Left ventricle myocardium inferior (tissue), 1 donor: ENCODE results near the gene IFT172. TPM values are rescaled to one million over a fixed set of nuclear protein-coding genes. Genes with fewer than 3 reads are reported as not detected.

Experiments
- DNase-seq: peaks from one replicate; pipeline ENCODE4 v3.0.0-alpha.2; 2020
- H3K27ac ChIP-seq: fragments of 200-600 bp; replicated peaks from 2 replicates; pipeline ENCODE4 v1.8.0; 2021
- H3K27me3 ChIP-seq: fragments of 200-600 bp; 2 replicates; pipeline ENCODE4 v1.8.0; 2021; ENCODE audit warnings: low read depth
- H3K36me3 ChIP-seq: fragments of 200-600 bp; 2 replicates; pipeline ENCODE4 v1.8.0; 2021
- H3K4me1 ChIP-seq: fragments of 200-600 bp; 2 replicates; pipeline ENCODE4 v1.8.0; 2021
- H3K4me3 ChIP-seq: fragments of 200-600 bp; 2 replicates; pipeline ENCODE4 v1.8.0; 2021; ENCODE audit warnings: mild to moderate bottlenecking, moderate library complexity
- H3K9me3 ChIP-seq: fragments of 200-600 bp; replicated peaks from 2 replicates; pipeline ENCODE4 v1.8.0; 2021
- intact Hi-C: fragments of 100-400 bp; cut with micrococcal nuclease; formaldehyde crosslinking; loops from one replicate; pipeline ENCODE4 v1.11.0; 2022
- total RNA-seq: library from RNA; stranded (reverse); fragmentation: NEBNext Ultra II Directional; extraction: Animal tissue kit (Norgen Biotek cat#: 25700); gene quantifications from one replicate; pipeline ENCODE4 v1.2.1, GENCODE V29; 2021
- TF ChIP-seq, protein P1 (sequence below): fragments of 200-600 bp; IDR thresholded peaks from 2 replicates; pipeline ENCODE4 v1.8.0; 2021; ENCODE audit warnings: antibody characterized with exemption, mild to moderate bottlenecking, borderline replicate concordance
- donor health status: DM: no; HTN: yes; CAD: no; lungs with severe emphysema.

Gene IFT172
- total RNA-seq, 1 donor from 2014 or later = 21.8 TPM

DNA sequence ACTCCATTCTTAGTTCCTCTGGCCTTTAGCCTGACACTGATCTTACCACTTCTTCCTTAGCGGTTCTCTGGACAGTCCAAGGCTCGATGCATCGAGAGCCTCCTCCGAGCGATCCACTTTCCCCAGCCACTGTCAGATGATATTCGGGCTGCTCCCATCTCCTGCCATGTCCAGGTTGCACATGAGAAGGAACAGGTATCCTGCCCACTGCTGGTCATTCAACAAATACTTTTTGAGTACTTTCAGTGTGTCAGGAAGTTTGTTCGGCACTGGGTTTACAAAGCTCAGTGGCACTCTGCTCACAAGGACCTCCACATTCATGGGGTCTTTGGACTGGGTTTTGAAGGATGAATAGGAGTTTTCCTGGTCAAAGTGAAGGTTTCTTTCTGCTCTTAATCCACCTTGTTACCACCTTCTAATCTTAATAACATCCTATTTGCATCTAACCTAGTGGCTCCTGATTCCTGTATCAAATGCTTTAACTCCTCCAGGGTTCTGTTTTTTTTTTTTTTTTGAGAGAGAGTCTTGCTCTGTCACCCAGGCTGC, 32.9 kb upstream of the IFT172 start:
- TF ChIP-seq, protein P1, sequence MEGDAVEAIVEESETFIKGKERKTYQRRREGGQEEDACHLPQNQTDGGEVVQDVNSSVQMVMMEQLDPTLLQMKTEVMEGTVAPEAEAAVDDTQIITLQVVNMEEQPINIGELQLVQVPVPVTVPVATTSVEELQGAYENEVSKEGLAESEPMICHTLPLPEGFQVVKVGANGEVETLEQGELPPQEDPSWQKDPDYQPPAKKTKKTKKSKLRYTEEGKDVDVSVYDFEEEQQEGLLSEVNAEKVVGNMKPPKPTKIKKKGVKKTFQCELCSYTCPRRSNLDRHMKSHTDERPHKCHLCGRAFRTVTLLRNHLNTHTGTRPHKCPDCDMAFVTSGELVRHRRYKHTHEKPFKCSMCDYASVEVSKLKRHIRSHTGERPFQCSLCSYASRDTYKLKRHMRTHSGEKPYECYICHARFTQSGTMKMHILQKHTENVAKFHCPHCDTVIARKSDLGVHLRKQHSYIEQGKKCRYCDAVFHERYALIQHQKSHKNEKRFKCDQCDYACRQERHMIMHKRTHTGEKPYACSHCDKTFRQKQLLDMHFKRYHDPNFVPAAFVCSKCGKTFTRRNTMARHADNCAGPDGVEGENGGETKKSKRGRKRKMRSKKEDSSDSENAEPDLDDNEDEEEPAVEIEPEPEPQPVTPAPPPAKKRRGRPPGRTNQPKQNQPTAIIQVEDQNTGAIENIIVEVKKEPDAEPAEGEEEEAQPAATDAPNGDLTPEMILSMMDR = no peak
- Histone ChIP-seq H3K27ac (no peak overlapping the region), H3K27me3 (peaks cover 44% of the 10 kb centered on the region), H3K4me1 (no peaks in the 10 kb centered on the region), H3K36me3 (no peaks in the 10 kb centered on the region), H3K4me3 (no peak overlapping the region), H3K9me3 (no peaks in the 10 kb centered on the region)
- intact Hi-C loops = no loop called here
- no peak for DNase-seq

GRCh38 chr2:27520316-27520715, 30.8 kb upstream of the IFT172 start:
- intact Hi-C loops = no loop called here
- Histone ChIP-seq H3K4me3 (no peak overlapping the region), H3K27ac (no peak overlapping the region), H3K27me3 (peaks cover 46% of the 10 kb centered on the region), H3K9me3 (no peaks in the 10 kb centered on the region), H3K4me1 (no peaks in the 10 kb centered on the region), H3K36me3 (no peaks in the 10 kb centered on the region)
- DNase-seq = no peak
- TF ChIP-seq, protein P1 = no peak

DNA sequence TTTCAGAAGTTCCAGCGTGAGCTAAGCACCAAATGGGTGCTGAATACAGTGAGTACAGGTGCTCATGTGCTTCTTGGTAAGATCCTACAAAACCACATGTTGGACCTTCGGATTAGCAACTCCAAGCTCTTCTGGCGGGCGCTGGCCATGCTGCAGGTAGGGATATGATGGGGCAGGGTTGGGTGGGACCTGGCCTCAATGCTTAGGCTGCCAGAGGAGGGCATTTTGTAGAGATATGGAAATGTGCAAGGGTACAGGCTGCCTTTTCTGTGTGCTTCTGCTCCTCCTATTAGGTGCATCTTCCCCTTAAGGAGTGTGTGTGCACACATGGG, 29.2 kb upstream of the IFT172 start:
- intact Hi-C loops = no loop called here
- H3K9me3 ChIP-seq = no peaks in the 10 kb centered on the region
- H3K27ac ChIP-seq = no peak overlapping the region
- TF ChIP-seq, protein P1 = no peak
- DNase-seq = no peak
- H3K36me3 ChIP-seq = no peaks in the 10 kb centered on the region
- H3K4me3 ChIP-seq = no peak overlapping the region
- H3K4me1 ChIP-seq = no peaks in the 10 kb centered on the region
- H3K27me3 ChIP-seq = peaks cover 56% of the 10 kb centered on the region

- peaks cover 57% of the 10 kb centered on the region for H3K27me3 ChIP-seq
- DNase-seq = no peak
- no peak overlapping the region for H3K27ac ChIP-seq
- TF ChIP-seq, protein P1 = no peak
- intact Hi-C loops = no loop called here
- H3K4me1 ChIP-seq = no peaks in the 10 kb centered on the region
- no peak overlapping the region for H3K4me3 ChIP-seq
- no peaks in the 10 kb centered on the region for H3K36me3 ChIP-seq
- no peaks in the 10 kb centered on the region for H3K9me3 ChIP-seq
Measured at GRCh38 chr2:27518113-27518781, 28.7 kb upstream of the IFT172 start.

DNA sequence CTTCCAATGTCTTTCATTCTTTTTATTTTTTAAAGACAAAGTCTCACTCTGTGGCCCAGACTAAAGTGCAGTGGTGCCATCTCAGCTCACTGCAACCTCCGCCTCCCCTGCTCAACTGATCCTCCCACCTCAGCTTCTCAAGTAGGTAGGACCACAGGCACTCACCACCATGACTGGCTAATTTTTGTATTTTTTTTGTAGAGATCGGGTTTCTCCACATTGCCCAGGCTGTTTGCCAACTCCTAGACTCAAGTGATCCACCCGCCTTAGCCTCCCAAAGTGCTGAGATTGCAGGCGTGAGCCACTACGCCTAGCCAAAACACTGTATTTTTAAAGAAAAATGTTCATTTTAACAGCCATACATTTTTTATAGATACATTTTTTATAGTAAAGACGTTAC, 19.8 kb upstream of the IFT172 start:
- no peak for DNase-seq
- intact Hi-C loops = no loop called here
- TF ChIP-seq, protein P1 = no peak

More for the DNA sequence above, 19.8 kb upstream of the IFT172 start:
- H3K36me3 ChIP-seq = no peaks in the 10 kb centered on the region
- no peak overlapping the region for H3K27ac ChIP-seq
- no peaks in the 10 kb centered on the region for H3K9me3 ChIP-seq
- H3K27me3 ChIP-seq = peaks cover 22% of the 10 kb centered on the region
- no peaks in the 10 kb centered on the region for H3K4me1 ChIP-seq
- no peak overlapping the region for H3K4me3 ChIP-seq
